ENCODE measurements around the gene PIEZO1.

GRCh38 chr16:88767546-88768070, 17.4 kb downstream of the PIEZO1 start:
- TF ChIP-seq POLR2A (IDR thresholded peaks at IDR 0.05) (no peak), CTCF (IDR thresholded peaks at IDR 0.05) (no peak)
